Iris pigment epithelial cell (primary cell): ENCODE results near the gene AAK1.
A peak's percentile ranks its signal among the peaks of the same experiment; 100 is the strongest.
"Not testable (repeated sequence)": the region's sequence is repeated elsewhere in the genome, so short reads cannot be mapped to it uniquely, and the experiment has no call there.

Experiments
- DNase-seq: peaks from one replicate; pipeline ENCODE4 v3.0.0-alpha.2; 2011; ENCODE audit warnings: low read depth

Gene AAK1

GRCh38 chr2:69643602-69644505 lies at the start of gene AAK1:
AAK1 (minus strand) TSS chr2:69643739; CDS start chr2:69643040, 699 bp downstream.
- DNase-seq: peak; percentile 91

GRCh38 chr2:69692424-69692823 lies 48.9 kb upstream of the AAK1 start:
- DNase-seq: peak; percentile 91

DNA sequence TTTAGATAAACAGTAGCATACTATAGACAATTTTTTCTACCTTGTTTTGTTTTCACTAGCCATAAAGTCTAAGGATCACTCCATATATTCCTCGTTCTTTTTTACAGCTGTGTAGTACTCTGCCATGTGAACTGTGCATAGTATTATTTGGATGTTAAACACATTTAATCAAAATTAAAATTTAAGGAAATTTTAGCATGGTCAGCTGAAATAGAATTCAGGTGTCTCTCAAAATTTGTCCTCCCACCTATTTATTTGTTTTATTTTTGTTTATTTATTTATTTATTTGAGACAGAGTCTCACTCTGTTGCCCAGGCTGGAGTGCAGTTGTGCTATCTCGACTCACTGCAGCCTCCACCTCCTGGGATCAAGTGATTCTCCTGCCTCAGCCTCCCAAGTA lies 46.4 kb upstream of the AAK1 start:
- no peak for DNase-seq

GRCh38 chr2:69689466-69689865 lies 45.9 kb upstream of the AAK1 start:
- DNase-seq: no peak

GRCh38 chr2:69687971-69688611 lies 44.6 kb upstream of the AAK1 start:
- DNase-seq: no peak

- no peak for DNase-seq
Measured at GRCh38 chr2:69686813-69687212, 43.3 kb upstream of the AAK1 start.

- DNase-seq: peak; percentile 47
Measured at GRCh38 chr2:69685321-69686048, 41.9 kb upstream of the AAK1 start.

DNA sequence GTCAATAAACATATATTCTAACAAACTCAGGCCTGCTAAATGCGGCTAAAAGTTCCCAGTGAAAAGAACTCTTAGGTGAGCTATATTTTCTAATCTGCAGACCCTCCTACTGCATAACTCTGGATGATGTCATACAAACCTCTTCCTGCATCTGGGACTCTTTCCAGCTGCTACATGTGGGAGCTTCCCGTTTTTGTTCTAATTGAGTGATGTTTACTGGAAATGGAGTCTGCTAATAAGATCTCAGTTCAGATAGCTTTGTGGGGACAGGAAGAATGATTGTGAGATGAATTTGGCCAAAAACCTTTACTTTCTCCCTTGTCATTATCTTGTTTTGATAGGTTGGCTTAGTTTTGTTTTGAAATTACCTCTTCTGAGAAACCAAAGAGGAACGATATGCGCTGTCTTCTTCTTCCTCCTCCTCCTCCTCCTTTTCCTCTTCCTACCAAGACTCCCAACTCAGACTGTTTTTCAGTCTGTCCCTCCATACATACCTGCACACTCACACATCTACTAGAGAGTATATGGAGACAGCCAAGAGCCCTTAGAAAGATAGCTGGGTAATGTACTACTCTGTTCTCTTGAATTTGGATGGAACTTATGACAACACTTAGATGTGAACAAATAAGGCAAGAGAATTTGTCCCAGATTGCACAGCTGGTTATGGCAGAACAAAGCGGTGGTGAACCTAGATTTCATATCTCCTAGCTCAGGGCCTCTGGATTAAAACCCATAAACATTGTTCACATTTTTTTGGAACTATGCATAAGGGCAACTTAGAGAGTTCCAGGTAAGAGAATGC lies 39.8 kb upstream of the AAK1 start:
- DNase-seq: peak; percentile 78

GRCh38 chr2:69682525-69682924 lies 39.0 kb upstream of the AAK1 start:
- no peak for DNase-seq

GRCh38 chr2:69680001-69680675 lies 36.6 kb upstream of the AAK1 start:
- no peak for DNase-seq

DNA sequence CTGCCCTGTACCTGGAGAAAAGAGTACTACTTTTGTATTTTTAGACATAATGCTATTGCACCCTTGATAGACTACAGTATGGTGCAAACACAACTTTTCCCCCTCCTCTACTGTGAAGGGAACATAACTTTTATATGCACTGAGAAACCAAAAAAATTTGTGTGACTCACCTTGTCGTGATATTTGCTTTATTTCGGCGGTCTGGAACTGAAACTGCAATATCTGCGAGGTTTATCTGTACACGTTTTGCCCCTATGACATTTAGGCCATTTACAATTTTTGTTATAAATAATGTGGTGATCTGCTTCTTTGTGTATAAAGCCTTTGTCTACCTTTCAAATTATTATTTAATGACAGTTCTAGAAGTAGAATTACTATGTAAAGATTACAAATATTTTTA lies 34.4 kb upstream of the AAK1 start:
- DNase-seq: no peak

DNA sequence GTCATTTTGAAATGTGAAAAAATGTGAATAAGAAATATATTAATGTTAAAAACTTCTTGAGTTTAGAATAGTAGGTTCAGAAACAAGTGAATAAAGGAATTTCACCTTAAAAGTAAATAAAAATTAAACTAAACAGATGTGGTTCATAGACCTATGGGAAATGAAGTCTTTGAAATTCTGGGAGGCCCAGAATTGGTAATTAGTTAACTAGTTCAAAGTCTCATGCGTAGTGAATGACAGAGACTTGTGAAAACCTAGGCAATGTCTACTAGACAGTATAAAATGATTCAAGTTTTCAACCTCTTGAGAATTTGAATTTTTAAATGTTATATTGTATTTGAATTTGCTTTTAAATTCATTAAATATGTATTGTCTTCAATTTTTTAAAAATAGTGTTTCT lies 32.6 kb upstream of the AAK1 start:
- DNase-seq: no peak

GRCh38 chr2:69674316-69674670 lies 30.8 kb upstream of the AAK1 start:
- DNase-seq: no peak

DNA sequence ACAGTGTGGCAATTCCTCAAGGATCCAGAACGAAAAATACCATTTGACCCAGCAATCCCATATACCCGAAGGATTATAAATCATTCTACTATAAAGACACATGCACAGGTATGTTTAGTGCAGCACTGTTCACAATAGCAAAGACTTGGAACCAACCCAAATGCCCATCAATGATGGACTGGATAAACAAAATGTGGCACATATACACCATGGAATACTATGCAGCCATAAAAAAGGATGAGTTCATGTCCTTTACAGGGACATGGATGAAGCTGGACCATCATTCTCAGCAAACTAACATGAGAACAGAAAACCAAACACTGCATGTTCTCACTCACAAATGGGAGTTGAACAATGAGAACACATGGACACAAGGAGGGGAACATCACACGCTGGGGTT lies 29.6 kb upstream of the AAK1 start:
- not testable (repeated sequence) for DNase-seq

- DNase-seq: no peak
Measured at GRCh38 chr2:69669666-69670065, 26.1 kb upstream of the AAK1 start.

DNA sequence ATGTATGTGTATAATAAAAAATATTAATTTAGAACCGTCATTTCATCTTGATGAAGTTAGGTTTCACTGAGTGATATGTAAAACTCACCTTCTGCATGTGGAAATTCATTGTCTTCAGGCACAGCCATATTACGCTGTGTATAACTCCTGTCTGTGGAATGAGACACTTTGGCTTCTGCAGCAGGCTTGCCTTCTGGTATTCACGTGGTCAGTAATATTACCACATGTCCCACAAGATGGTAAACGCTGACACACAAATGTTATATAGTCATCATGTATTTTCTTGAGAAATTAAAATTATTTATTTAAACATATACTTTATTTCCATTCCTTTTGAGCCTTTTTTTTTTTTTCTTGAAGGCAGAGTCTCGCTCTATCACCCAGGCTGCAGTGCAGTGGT lies 25.1 kb upstream of the AAK1 start:
- peak; percentile 50 for DNase-seq

GRCh38 chr2:69667805-69668382 lies 24.4 kb upstream of the AAK1 start:
- peak; percentile 46 for DNase-seq

DNA sequence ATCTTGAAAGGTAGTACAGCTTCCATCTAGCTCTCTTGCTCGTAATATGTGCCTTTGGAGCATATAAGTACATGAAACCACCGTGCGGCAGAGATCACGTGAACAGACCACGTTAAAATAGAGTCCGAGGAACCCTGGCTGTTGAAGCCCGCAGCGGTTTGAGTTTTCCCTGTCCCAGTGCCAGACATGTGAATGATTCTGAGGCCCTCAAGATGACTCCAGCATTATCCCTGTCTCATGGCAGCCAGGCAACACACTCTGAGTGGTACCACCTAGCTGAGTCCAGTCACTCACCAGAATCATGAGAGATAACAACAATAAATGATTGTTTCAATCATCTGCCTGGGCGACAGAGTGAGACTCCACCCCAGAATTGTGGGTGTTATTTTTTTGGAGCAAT lies 21.6 kb upstream of the AAK1 start:
- no peak for DNase-seq

DNA sequence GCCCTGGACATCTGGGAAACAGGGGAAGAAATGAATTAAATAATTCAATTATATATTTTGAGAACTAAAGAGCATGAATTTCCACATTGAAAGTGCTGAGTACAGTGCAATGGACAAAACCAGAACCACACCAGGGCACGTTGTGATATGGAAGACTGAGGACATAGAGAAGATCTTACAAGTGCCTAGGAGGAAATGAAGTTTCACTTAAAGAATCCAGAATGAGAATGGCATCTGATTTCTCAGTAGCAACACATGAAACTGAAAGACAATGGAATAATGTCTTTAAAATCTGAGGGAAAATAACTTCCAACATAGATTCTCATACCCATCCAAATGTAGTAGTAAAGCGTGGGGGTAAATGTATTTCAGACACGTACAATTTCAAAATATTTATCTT lies 20.3 kb upstream of the AAK1 start:
- DNase-seq: no peak

DNA sequence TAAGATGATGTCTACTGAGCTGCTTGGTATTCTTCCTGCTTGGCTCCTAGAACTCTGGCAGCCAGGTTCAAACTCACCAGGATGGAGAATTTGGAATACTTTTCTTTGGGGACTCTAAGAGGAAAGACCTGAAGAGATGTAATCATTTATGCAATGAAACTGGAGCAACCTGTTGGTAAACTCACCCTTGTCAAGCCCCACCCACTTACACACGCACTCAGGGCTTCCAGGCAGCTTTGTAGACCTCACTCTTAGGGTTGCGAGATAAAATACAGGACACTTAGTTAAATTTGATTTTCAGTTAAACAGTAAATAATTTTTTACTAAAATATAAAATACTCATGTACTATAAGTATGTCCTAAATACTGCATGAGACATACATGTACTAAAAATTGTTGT lies 19.0 kb upstream of the AAK1 start:
- not testable (repeated sequence) for DNase-seq

DNA sequence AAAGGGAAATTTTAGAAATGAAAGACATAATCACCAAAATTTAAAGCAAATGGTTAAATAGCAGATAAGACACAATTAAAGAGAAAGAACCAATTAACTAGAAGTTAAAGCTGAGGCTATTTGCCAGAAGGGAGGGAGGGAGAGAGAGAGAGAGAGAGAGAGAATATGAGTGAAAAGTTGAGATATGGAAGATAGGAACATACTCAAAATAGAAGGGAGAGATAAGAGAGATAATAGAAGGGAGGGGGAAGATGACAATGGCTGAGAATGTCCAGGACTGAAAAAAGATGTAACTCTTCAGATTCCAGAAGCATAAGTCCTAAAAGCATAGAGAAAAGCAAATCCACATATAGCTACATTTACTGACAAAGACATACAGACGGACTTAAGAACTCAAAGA lies 17.1 kb upstream of the AAK1 start:
- DNase-seq: no peak
